Measurements from ENCODE around the gene TMEM86B.
"Not testable (repeated sequence)": the region's sequence is repeated elsewhere in the genome, so short reads cannot be mapped to it uniquely, and the experiment has no call there.

TMEM86B gene

GRCh38 chr19:55241935-55242464 is 13.4 kb upstream of the TMEM86B start:
- DNase-seq: no peak

GRCh38 chr19:55241143-55241934 is 12.8 kb upstream of the TMEM86B start:
- DNase-seq: no peak

- no peak for DNase-seq
Observed at GRCh38 chr19:55240713-55241020, 12.1 kb upstream of the TMEM86B start.

- no peak for DNase-seq
Observed at GRCh38 chr19:55239004-55239403, 10.4 kb upstream of the TMEM86B start.

GRCh38 chr19:55238030-55238429 is 9.5 kb upstream of the TMEM86B start:
- no peak for DNase-seq

GRCh38 chr19:55232986-55233385 is 4.4 kb upstream of the TMEM86B start:
- no peak for DNase-seq

GRCh38 chr19:55232286-55232602 is 3.7 kb upstream of the TMEM86B start:
- DNase-seq: no peak

- no peak for DNase-seq
Observed at GRCh38 chr19:55231391-55232285, 3.1 kb upstream of the TMEM86B start.

GRCh38 chr19:55230780-55231179 is 2.2 kb upstream of the TMEM86B start:
- no peak for DNase-seq

- DNase-seq: no peak
Observed at GRCh38 chr19:55230329-55230728, 1.8 kb upstream of the TMEM86B start.

GRCh38 chr19:55229789-55230182 is 1.2 kb upstream of the TMEM86B start:
- no peak for DNase-seq

GRCh38 chr19:55229145-55229788 is 704 bp upstream of the TMEM86B start:
- no peak for DNase-seq

- no peak for DNase-seq
Observed at GRCh38 chr19:55228015-55228391, 560 bp downstream of the TMEM86B start.

- DNase-seq: no peak
Observed at GRCh38 chr19:55227241-55228014, 1.1 kb downstream of the TMEM86B start.

- no peak for DNase-seq
Observed at GRCh38 chr19:55226788-55227187, 1.8 kb downstream of the TMEM86B start.

- DNase-seq: no peak
Observed at GRCh38 chr19:55226273-55226672, 2.3 kb downstream of the TMEM86B start.

- DNase-seq: no peak
Observed at GRCh38 chr19:55225415-55225958, 3.1 kb downstream of the TMEM86B start.

GRCh38 chr19:55224679-55225414 is 3.7 kb downstream of the TMEM86B start:
- DNase-seq: not testable (repeated sequence)

- DNase-seq: no peak
Observed at GRCh38 chr19:55224038-55224665, 4.4 kb downstream of the TMEM86B start.

GRCh38 chr19:55223291-55224037 is 5.1 kb downstream of the TMEM86B start:
- DNase-seq: no peak

- no peak for DNase-seq
Observed at GRCh38 chr19:55220525-55220924, 8.0 kb downstream of the TMEM86B start.
